H1 (cell line): Measurements from ENCODE around the gene RNASET2.

Experiments
- ATF3 ChIP-seq: IDR thresholded peaks from 2 replicates; pipeline ENCODE4 v1.6.1; 2011; ENCODE audit warnings: low read depth, mild to moderate bottlenecking, low read length; ENCODE audit not compliant: insufficient read depth
- CTCF ChIP-seq, 3 experiments: IDR thresholded peaks; 1 replicate in 2 of 3; 2 replicates in 1 of 3; pipeline versions ENCODE4 v1.5.1 to v1.6.1; 2011; ENCODE audit warnings: low read length in 3 of 3, mild to moderate bottlenecking in 3 of 3, inconsistent platforms in 2 of 3, low read depth in 1 of 3, moderate library complexity in 1 of 3; ENCODE audit not compliant: insufficient read depth in 1 of 3; ENCODE audit errors: control extremely low read depth in 1 of 3
- EP300 ChIP-seq, 2 experiments: IDR thresholded peaks; 1 replicate in 1 of 2; 2 replicates in 1 of 2; pipeline ENCODE4 v1.6.1; 2011 to 2012; ENCODE audit warnings: low read depth in 2 of 2, low read length in 2 of 2, mild to moderate bottlenecking in 2 of 2, borderline replicate concordance in 1 of 2, inconsistent platforms in 1 of 2, moderate library complexity in 1 of 2
- JUND ChIP-seq: IDR thresholded peaks from 2 replicates; pipeline ENCODE4 v1.6.1; 2011; ENCODE audit warnings: mild to moderate bottlenecking, improper control_type of control experiment, low read length
- RFX5 ChIP-seq: IDR thresholded peaks from 2 replicates; pipeline ENCODE4 v1.6.1; 2011; ENCODE audit warnings: low read depth, low read length, improper control_type of control experiment, borderline replicate concordance
- USF2 ChIP-seq: IDR thresholded peaks from 2 replicates; pipeline ENCODE4 v1.6.1; 2011; ENCODE audit warnings: low read length, improper control_type of control experiment

GRCh38 chr6:166929542-166930189 lies 26.7 kb downstream of the RNASET2 start:
- TF ChIP-seq ATF3 (no peak), EP300 (IDR thresholded peaks at IDR 0.05; ENCODE audit: borderline replicate concordance in 1 of 2, low read depth in 2 of 2, low read length in 2 of 2) (no peak), RFX5 (no peak), CTCF (IDR thresholded peaks at IDR 0.05; ENCODE audit: control extremely low read depth in 1 of 3, insufficient read depth in 1 of 3, low read depth in 1 of 3, low read length in 3 of 3) (peak in 2 of 3 experiments; percentile 5 to 27; a peak in 1 of 4 replicates), JUND (no peak), USF2 (no peak)
